CD8-positive, alpha-beta memory T cell (primary cell): ENCODE measurements around the gene STK32B. TPM values are rescaled to one million over a fixed set of nuclear protein-coding genes. Genes with fewer than 3 reads are reported as not detected.
A peak's percentile ranks its signal among the peaks of the same experiment; 100 is the strongest.

ENCODE experiments used
- CTCF ChIA-PET: fragments of 350-600 bp; sonication (Branson Sonifier 250); formaldehyde crosslinking; loops from one replicate; lab custom pipeline; 2021; ENCODE audit warnings: antibody characterized with exemption; lab: Charles Lee
- POLR2A ChIA-PET: fragments of 350-600 bp; sonication (Branson Sonifier 250); formaldehyde crosslinking; loops from one replicate; lab custom pipeline; 2021; ENCODE audit warnings: antibody characterized with exemption; lab: Charles Lee
- DNase-seq, 5 donors: peaks; one replicate each; pipeline versions ENCODE4 v3.0.0 to v3.0.0-alpha.2; 2020 to 2022; ENCODE audit warnings: mixed read lengths in 1 of 5
- H3K27ac ChIP-seq: one replicate; pipeline ENCODE4 v1.7.0; 2013; ENCODE audit warnings: low read depth, mild to moderate bottlenecking, low read length, moderate library complexity
- H3K27me3 ChIP-seq: 2 replicates; pipeline ENCODE4 v1.7.0; 2013; ENCODE audit warnings: low read length, mild to moderate bottlenecking; ENCODE audit not compliant: insufficient read depth, poor library complexity, severe bottlenecking
- H3K36me3 ChIP-seq: 2 replicates; pipeline ENCODE4 v1.7.0; 2013; ENCODE audit warnings: mild to moderate bottlenecking, low read length, moderate library complexity; ENCODE audit not compliant: insufficient read depth
- H3K4me1 ChIP-seq: 2 replicates; pipeline ENCODE4 v1.7.0; 2013; ENCODE audit warnings: mild to moderate bottlenecking, low read length, moderate library complexity; ENCODE audit not compliant: insufficient read depth
- H3K4me3 ChIP-seq: 2 replicates; pipeline ENCODE4 v1.7.0; 2013; ENCODE audit warnings: mild to moderate bottlenecking, low read length
- H3K9me3 ChIP-seq: 2 replicates; pipeline ENCODE4 v1.7.0; 2013; ENCODE audit warnings: mild to moderate bottlenecking, low read length
- H3K27ac Mint-ChIP-seq, 8 donors: one replicate each; pipeline ENCODE4 v1.8.0; 2020 to 2021; ENCODE audit warnings: mixed read lengths in 8 of 8, mild to moderate bottlenecking in 6 of 8, inconsistent platforms in 3 of 8, moderate library complexity in 3 of 8
- H3K27me3 Mint-ChIP-seq, 2 donors: one replicate each; pipeline ENCODE4 v1.8.0; 2020 to 2021; ENCODE audit warnings: mixed read lengths in 2 of 2, mild to moderate bottlenecking in 1 of 2, moderate library complexity in 1 of 2
- H3K36me3 Mint-ChIP-seq, 3 donors: one replicate each; pipeline ENCODE4 v1.8.0; 2020 to 2021; ENCODE audit warnings: mixed read lengths in 3 of 3, inconsistent platforms in 1 of 3, mild to moderate bottlenecking in 1 of 3
- H3K4me1 Mint-ChIP-seq, 3 donors: one replicate each; pipeline ENCODE4 v1.8.0; 2020 to 2021; ENCODE audit warnings: mixed read lengths in 3 of 3, inconsistent platforms in 1 of 3, mild to moderate bottlenecking in 1 of 3
- H3K4me3 Mint-ChIP-seq, 7 donors: one replicate each; pipeline ENCODE4 v1.8.0; 2020 to 2021; ENCODE audit warnings: mixed read lengths in 7 of 7, mild to moderate bottlenecking in 6 of 7, moderate library complexity in 4 of 7, inconsistent platforms in 2 of 7
- H3K9me3 Mint-ChIP-seq, 5 donors: one replicate each; pipeline ENCODE4 v1.8.0; 2020 to 2022; ENCODE audit warnings: mixed read lengths in 5 of 5, mild to moderate bottlenecking in 3 of 5, moderate library complexity in 2 of 5, inconsistent platforms in 1 of 5
- polyA plus RNA-seq: library from polyadenylated mRNA; unstranded; fragments of 300-500 nt; fragmentation: Illumina TruSeq; gene quantifications from one replicate; pipeline ENCODE4 v1.2.3, GENCODE V29; 2021
- total RNA-seq, 2 experiments: library from RNA; stranded (reverse); gene quantifications; one replicate each; pipeline ENCODE4 v1.2.3, GENCODE V29; 2021

STK32B gene
- total and polyA plus RNA-seq, 3 experiments from 2014 or later = not detected

GRCh38 chr4:5101571-5101970 is 50.3 kb downstream of the STK32B start:
- ChIA-PET POLR2A (no interaction called here), CTCF (no interaction called here)
- DNase-seq = no peak
- no peak overlapping the region for H3K4me3 Mint-ChIP-seq
- Histone ChIP-seq H3K9me3 (no peaks in the 10 kb centered on the region), H3K27me3 (no peaks in the 10 kb centered on the region), H3K4me3 (no peak overlapping the region), H3K36me3 (no peaks in the 10 kb centered on the region), H3K27ac (no peak overlapping the region), H3K4me1 (no peaks in the 10 kb centered on the region)
- H3K27me3 Mint-ChIP-seq = no peaks in the 10 kb centered on the region
- H3K4me1 Mint-ChIP-seq = no peaks in the 10 kb centered on the region
- peaks cover 0 to 3% (median 0%) of the 10 kb centered on the region in 5 donors for H3K9me3 Mint-ChIP-seq
- no peak overlapping the region for H3K27ac Mint-ChIP-seq
- no peaks in the 10 kb centered on the region for H3K36me3 Mint-ChIP-seq

GRCh38 chr4:5110901-5111300 is 59.6 kb downstream of the STK32B start:
- DNase-seq = no peak
- H3K27ac ChIP-seq = no peak overlapping the region
- H3K4me1 ChIP-seq = no peaks in the 10 kb centered on the region
- H3K4me1 Mint-ChIP-seq = no peaks in the 10 kb centered on the region
- H3K27me3 Mint-ChIP-seq = peaks cover 1 to 15% of the 10 kb centered on the region in 2 donors
- H3K9me3 Mint-ChIP-seq = peaks cover 0 to 2% (median 0%) of the 10 kb centered on the region in 5 donors
- ChIA-PET POLR2A (no interaction called here), CTCF (no interaction called here)
- H3K27me3 ChIP-seq = no peaks in the 10 kb centered on the region
- H3K36me3 Mint-ChIP-seq = no peaks in the 10 kb centered on the region
- no peak overlapping the region for H3K27ac Mint-ChIP-seq
- H3K4me3 Mint-ChIP-seq = no peak overlapping the region
- no peak overlapping the region for H3K4me3 ChIP-seq
- no peaks in the 10 kb centered on the region for H3K9me3 ChIP-seq
- no peaks in the 10 kb centered on the region for H3K36me3 ChIP-seq

DNA sequence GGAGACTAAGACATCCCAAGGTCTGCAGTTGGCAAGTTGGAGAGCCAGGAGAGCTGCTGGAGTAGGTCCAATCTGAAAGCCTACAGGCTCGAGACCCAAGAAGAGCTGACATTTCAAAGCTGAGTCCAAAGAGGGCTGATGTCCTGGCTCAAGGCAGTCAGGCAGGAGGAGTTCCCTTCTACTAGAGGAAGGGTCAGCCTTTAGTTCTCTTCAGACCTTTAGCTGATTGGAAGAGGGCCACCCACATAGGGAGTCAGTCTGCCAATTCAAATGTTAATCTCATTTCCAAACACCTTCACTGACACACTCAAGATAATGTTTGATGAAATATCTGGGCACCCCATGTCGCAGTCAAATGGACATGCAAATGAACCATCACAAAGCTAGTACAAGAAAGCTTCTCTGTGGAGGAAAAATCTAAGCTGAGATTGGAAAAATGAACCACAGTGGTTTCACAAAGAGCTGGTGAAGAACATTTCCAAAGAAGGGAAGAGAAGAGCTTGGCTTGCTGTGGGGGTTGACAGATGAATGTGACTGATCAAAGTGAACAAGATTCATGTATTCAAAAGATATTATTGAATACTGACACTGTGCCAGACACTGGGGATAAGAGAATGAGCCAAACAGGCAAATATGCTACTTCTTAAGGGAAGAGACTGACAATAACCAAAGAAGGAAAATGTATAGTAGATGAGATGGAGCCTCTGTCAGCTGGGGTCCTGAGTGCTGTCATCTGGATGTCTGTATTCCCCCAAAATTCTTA is 61.2 kb downstream of the STK32B start:
- ChIA-PET CTCF (no interaction called here), POLR2A (no interaction called here)
- no peaks in the 10 kb centered on the region for H3K9me3 ChIP-seq
- Mint-ChIP-seq H3K27ac (no peak overlapping the region), H3K4me1 (no peaks in the 10 kb centered on the region), H3K4me3 (no peak overlapping the region), H3K27me3 (peaks cover 1 to 15% of the 10 kb centered on the region in 2 donors), H3K9me3 (peaks cover 0 to 2% (median 0%) of the 10 kb centered on the region in 5 donors), H3K36me3 (no peaks in the 10 kb centered on the region)
- no peaks in the 10 kb centered on the region for H3K27me3 ChIP-seq
- no peaks in the 10 kb centered on the region for H3K4me1 ChIP-seq
- H3K4me3 ChIP-seq = no peak overlapping the region
- no peak overlapping the region for H3K27ac ChIP-seq
- H3K36me3 ChIP-seq = no peaks in the 10 kb centered on the region
- DNase-seq = no peak

- Mint-ChIP-seq H3K4me3 (no peak overlapping the region), H3K27ac (peak overlapping the region in 1 of 8 donors; percentile 67), H3K9me3 (peaks cover 0 to 2% (median 0%) of the 10 kb centered on the region in 5 donors), H3K36me3 (no peaks in the 10 kb centered on the region), H3K4me1 (no peaks in the 10 kb centered on the region), H3K27me3 (peaks cover 0 to 4% of the 10 kb centered on the region in 2 donors)
- Histone ChIP-seq H3K27ac (no peak overlapping the region), H3K4me1 (no peaks in the 10 kb centered on the region), H3K9me3 (no peaks in the 10 kb centered on the region), H3K27me3 (no peaks in the 10 kb centered on the region), H3K36me3 (no peaks in the 10 kb centered on the region), H3K4me3 (no peak overlapping the region)
- ChIA-PET CTCF (no interaction called here), POLR2A (no interaction called here)
- no peak for DNase-seq
Measured at GRCh38 chr4:5114950-5115349, 63.7 kb downstream of the STK32B start.

GRCh38 chr4:5118091-5118786 is 67.0 kb downstream of the STK32B start:
- CTCF ChIA-PET = no interaction called here
- no peaks in the 10 kb centered on the region for H3K36me3 ChIP-seq
- no peak overlapping the region for H3K4me3 Mint-ChIP-seq
- no peak overlapping the region for H3K27ac ChIP-seq
- H3K27me3 ChIP-seq = no peaks in the 10 kb centered on the region
- no peaks in the 10 kb centered on the region for H3K4me1 ChIP-seq
- POLR2A ChIA-PET = no interaction called here
- H3K4me1 Mint-ChIP-seq = no peaks in the 10 kb centered on the region
- no peak for DNase-seq
- peaks cover 0 to 4% of the 10 kb centered on the region in 2 donors for H3K27me3 Mint-ChIP-seq
- H3K9me3 Mint-ChIP-seq = peaks cover 0 to 2% (median 0%) of the 10 kb centered on the region in 5 donors
- no peak overlapping the region for H3K4me3 ChIP-seq
- no peaks in the 10 kb centered on the region for H3K9me3 ChIP-seq
- H3K36me3 Mint-ChIP-seq = no peaks in the 10 kb centered on the region
- H3K27ac Mint-ChIP-seq = no peak overlapping the region

GRCh38 chr4:5118994-5119835 is 67.9 kb downstream of the STK32B start:
- H3K27me3 Mint-ChIP-seq = peaks cover 0 to 2% of the 10 kb centered on the region in 2 donors
- ChIA-PET CTCF (no interaction called here), POLR2A (no interaction called here)
- Histone ChIP-seq H3K4me3 (no peak overlapping the region), H3K36me3 (no peaks in the 10 kb centered on the region), H3K27ac (no peak overlapping the region), H3K9me3 (no peaks in the 10 kb centered on the region), H3K4me1 (no peaks in the 10 kb centered on the region), H3K27me3 (no peaks in the 10 kb centered on the region)
- peaks cover 0 to 2% (median 0%) of the 10 kb centered on the region in 5 donors for H3K9me3 Mint-ChIP-seq
- no peak for DNase-seq
- no peak overlapping the region for H3K27ac Mint-ChIP-seq
- no peaks in the 10 kb centered on the region for H3K4me1 Mint-ChIP-seq
- H3K4me3 Mint-ChIP-seq = no peak overlapping the region
- H3K36me3 Mint-ChIP-seq = no peaks in the 10 kb centered on the region

- no peaks in the 10 kb centered on the region for H3K36me3 ChIP-seq
- CTCF ChIA-PET = no interaction called here
- POLR2A ChIA-PET = no interaction called here
- H3K9me3 ChIP-seq = no peaks in the 10 kb centered on the region
- Mint-ChIP-seq H3K9me3 (peaks cover 0 to 3% (median 2%) of the 10 kb centered on the region in 5 donors), H3K4me3 (no peak overlapping the region), H3K27me3 (peaks cover 0 to 4% of the 10 kb centered on the region in 2 donors), H3K36me3 (no peaks in the 10 kb centered on the region), H3K27ac (no peak overlapping the region), H3K4me1 (no peaks in the 10 kb centered on the region)
- no peaks in the 10 kb centered on the region for H3K27me3 ChIP-seq
- no peak overlapping the region for H3K4me3 ChIP-seq
- no peak for DNase-seq
- no peak overlapping the region for H3K27ac ChIP-seq
- no peaks in the 10 kb centered on the region for H3K4me1 ChIP-seq
Measured at GRCh38 chr4:5120067-5120466, 68.8 kb downstream of the STK32B start.

- Histone ChIP-seq H3K27me3 (no peaks in the 10 kb centered on the region), H3K4me1 (no peaks in the 10 kb centered on the region), H3K9me3 (no peaks in the 10 kb centered on the region), H3K36me3 (no peaks in the 10 kb centered on the region), H3K27ac (no peak overlapping the region), H3K4me3 (no peak overlapping the region)
- ChIA-PET POLR2A (no interaction called here), CTCF (no interaction called here)
- no peak overlapping the region for H3K4me3 Mint-ChIP-seq
- peaks cover 0 to 3% (median 2%) of the 10 kb centered on the region in 5 donors for H3K9me3 Mint-ChIP-seq
- H3K4me1 Mint-ChIP-seq = no peaks in the 10 kb centered on the region
- no peaks in the 10 kb centered on the region for H3K36me3 Mint-ChIP-seq
- no peak for DNase-seq
- peaks cover 0 to 4% of the 10 kb centered on the region in 2 donors for H3K27me3 Mint-ChIP-seq
- no peak overlapping the region for H3K27ac Mint-ChIP-seq
Measured at GRCh38 chr4:5120468-5120867, 69.2 kb downstream of the STK32B start.
